Stimulated activated CD4-positive, alpha-beta T cell treated with anti-CD3 and anti-CD28 coated beads, Interleukin-2, amount 100 ng/mL, for 48 hours (primary cell): ENCODE results near the gene UBE3C.
"Not testable (repeated sequence)": the region's sequence is repeated elsewhere in the genome, so short reads cannot be mapped to it uniquely, and the experiment has no call there.

Source experiments
- DNase-seq, 2 donors: peaks; one replicate each; pipeline ENCODE4 v3.0.0-alpha.2; 2020

The UBE3C gene

GRCh38 chr7:157241631-157242030, 102.9 kb downstream of the UBE3C start:
- no peak for DNase-seq

DNA sequence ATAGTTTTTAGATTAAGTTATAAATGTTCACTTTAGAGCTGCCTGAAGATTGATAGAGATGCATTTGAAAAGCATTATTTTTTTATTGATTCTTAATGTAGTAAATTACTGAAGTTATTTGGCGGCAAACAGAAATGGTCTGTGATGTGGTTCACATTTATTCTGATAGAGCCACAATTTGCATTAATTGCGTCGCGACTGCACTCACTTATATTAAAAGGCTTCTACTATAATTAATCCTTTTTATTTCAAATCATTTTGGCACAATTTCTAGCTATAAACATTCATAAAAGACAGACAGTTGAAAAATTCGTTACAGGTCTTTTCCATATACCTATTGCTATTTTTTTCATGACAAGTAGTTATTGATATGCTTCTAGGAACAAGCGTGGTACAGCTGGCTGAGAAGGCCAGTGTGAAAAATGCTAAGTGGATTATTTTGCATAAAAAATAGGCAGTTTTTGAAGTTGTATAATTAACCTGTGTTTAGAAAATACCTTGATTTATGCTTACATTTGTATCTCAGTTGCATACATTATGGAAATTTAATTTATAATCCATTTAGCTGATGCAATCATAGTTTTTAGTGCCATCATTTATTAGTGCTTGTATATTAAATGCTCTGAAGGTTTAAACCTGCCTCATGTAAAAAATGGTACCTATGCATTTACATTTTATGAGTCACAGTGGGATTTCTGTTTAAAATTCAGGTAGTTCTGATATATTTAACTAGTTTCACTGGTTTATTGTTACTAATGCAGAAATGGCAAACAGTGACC, 106.0 kb downstream of the UBE3C start:
- no peak for DNase-seq

DNA sequence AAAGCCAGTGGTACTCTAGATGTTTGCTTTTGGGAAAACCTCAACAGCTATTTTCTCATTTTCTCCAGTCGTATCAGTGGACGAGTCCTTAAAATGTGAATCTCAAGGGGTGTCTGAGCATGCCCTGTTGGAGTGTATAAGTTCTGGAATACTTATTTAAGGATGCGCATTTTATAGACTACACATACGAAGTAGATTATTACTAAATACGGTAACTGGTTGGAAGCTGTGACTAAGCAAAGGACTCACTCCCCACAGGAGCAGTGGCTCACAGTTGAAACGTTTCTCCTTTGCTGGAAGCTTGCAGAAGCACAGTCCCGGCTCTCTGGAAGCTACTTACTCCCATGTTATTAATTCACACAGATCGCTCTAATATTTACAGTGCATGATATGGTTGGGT, 107.3 kb downstream of the UBE3C start:
- no peak for DNase-seq

- DNase-seq = no peak
Observed at GRCh38 chr7:157248659-157249058, 109.9 kb downstream of the UBE3C start.

DNA sequence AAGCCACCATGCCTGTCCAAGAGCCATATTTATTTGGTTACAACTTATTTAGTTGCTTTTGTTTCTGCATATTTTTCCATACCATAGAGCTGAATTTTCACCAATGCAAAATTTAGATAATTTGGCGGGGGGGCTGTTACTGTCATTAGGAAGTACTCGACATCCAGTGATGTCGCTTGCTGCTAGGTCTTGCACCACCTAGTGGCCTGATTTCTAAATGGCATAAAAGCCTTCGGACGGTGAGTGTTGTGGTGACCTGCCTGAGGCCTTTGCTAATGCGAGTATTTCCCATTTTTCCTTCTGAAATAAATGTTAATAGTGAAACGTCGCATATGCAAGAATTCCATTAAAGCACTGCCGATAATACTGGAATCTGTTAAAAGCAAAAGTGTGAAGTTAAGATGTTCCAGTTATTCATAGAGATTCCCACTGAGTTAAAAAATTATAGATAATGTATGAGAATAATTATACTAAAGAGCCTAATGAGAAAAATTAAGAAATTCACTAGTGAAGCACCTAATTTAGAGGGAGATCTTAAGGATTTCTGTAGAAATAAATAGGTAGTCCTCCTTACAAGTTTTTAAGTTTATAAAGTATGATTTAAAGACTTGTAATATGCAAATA, 112.0 kb downstream of the UBE3C start:
- peak; percentile 41 to 45 for DNase-seq

DNA sequence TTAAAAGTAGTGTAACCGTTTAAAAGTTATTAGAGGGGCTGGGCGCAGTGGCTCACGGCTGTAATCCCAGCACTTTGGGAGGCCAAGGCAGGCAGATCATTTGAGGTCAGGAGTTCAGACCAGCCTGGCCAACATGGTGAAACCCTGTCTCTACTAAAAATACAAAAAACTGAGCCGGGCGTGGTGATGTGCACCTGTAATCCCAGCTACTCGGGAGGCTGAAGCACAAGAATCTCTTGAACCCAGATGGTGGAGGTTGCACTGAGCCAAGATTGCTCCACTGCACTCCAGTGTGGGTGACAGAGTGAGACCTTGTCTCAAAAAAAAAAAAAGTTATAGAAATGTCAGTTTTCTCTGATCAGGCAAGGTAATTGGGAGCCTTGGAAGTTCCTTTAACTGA, 113.1 kb downstream of the UBE3C start:
- not testable (repeated sequence) for DNase-seq

GRCh38 chr7:157253850-157254249, 115.1 kb downstream of the UBE3C start:
- no peak for DNase-seq

- not testable (repeated sequence) for DNase-seq
Observed at GRCh38 chr7:157254781-157255180, 116.1 kb downstream of the UBE3C start.

DNA sequence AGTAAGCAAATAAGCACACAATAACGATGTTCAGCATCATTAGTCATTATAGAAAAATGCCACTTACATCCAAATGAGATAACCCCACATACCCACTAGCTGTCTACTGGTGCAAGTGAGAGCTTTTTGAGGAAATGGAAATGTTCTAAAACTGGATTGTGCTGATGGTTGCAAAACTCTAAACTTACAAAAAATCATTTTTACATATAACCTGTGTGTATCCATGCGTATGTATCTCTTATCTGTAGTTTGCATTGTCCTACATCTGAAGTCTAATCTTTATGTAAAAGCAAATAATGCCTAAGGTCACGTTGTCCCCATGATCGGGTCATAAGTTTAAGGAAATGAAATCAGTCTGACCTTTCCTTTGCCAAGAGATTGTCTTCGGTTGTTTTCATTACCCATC, 116.5 kb downstream of the UBE3C start:
- no peak for DNase-seq

DNA sequence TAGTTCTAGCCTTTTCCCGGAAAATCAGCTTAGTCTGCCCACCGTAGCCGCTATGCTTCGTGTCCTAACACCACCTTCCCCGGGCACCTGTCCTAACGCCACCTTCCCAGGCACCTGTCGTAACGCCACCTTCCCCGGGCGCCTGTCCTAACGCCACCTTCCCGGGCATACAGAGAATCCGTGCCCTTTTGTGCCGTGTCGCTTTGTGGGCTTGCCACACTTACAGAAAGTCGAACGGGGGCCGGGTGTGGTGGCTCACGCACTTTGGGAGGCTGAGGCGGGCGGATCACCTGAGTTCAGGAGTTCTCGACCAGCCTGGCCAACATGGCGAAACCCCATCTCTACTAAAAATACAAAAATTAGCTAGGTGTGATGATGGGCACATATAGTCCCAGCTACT, 124.4 kb downstream of the UBE3C start:
- no peak for DNase-seq

- DNase-seq = no peak
Observed at GRCh38 chr7:157265051-157265450, 126.3 kb downstream of the UBE3C start.

DNA sequence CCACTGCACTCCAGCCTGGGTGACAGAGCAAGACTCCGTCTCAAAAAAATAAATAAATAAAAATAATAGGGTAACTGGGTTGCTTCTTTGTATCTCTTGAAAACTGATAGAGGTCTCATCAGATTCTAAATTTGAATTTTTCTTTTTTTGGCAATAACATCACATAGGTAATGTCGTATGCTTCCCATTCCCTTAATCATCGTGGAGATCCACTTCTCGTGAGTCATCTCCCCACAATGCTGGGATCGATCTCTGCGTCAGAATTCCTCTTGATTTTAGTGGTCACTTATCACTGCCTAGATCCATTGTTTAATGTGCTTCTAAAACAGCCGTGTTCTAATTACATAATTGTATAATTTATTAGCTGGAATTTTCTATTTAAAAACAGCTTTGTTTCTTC, 127.5 kb downstream of the UBE3C start:
- DNase-seq = no peak

DNA sequence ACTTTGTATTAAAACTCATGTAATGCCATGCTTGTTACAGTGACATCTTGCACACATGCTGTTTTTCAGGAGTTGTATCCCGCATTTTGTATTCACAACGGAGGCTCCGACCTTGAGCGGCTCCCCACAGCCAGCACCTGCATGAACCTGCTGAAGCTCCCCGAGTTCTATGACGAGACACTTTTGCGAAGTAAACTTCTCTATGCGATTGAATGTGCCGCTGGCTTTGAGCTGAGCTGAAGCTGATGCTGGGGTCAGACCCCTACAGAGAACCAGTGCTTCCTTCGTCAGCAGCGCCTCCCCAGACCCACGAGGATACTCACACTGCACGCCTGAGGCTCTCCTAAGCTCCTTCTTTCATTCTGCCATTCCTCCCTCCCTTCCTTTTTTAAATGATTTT, 128.8 kb downstream of the UBE3C start:
- DNase-seq = no peak

- DNase-seq = no peak
Observed at GRCh38 chr7:157267956-157268355, 129.2 kb downstream of the UBE3C start.

DNA sequence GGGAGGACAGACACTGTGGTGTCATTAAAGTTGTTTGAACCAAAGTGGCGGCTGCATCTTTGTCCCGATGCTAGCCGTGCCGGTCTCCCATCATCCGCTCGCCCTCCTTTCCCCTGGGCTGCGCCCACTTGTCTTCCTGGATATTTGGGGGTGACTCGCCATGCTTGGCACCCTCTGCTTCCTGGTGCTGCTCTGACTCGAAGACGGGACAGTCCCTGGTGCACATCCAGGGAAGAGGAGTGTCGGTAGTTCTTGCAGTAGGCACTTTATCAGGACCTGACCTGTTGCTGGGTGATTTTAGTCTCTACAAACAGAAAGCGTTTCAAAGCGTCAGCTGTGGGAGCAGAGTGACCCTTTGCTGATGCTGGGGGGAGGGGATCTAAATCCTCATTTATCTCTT, 129.8 kb downstream of the UBE3C start:
- no peak for DNase-seq

DNA sequence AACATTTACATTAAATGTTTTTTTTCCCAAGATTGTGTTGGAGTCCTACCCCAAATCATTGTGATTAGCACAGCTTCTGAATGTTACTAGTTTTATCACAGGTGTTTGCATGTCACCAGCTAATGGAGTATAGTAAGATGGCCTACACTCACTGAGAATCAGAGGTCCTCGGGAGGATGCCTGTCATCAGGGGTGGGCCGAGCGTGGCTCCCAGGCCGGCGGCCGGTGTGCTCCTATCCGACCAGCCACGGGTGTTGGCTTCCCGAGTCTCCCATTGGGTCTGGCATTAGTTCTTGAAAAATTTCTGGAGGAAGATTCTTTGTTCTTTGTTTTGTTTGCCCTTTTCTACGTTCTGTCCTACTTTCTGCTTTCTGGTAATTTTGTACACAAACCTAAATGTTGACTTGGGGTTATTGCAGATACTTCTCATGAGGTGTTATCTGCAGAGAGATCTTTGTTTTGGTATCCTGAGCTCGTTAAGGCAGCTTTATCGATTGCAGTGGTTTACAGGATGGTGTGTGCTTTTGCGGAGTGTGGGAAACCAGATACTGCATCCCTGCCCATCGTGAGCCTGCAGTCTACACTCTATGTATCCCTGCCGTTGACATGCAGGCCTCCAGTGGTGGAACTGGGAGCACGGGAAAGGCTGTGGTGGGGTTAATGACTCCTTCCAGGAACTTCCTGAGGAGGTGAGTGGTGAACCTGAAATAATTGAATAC, 130.8 kb downstream of the UBE3C start:
- DNase-seq = no peak

- no peak for DNase-seq
Observed at GRCh38 chr7:157270060-157270444, 131.3 kb downstream of the UBE3C start.

DNA sequence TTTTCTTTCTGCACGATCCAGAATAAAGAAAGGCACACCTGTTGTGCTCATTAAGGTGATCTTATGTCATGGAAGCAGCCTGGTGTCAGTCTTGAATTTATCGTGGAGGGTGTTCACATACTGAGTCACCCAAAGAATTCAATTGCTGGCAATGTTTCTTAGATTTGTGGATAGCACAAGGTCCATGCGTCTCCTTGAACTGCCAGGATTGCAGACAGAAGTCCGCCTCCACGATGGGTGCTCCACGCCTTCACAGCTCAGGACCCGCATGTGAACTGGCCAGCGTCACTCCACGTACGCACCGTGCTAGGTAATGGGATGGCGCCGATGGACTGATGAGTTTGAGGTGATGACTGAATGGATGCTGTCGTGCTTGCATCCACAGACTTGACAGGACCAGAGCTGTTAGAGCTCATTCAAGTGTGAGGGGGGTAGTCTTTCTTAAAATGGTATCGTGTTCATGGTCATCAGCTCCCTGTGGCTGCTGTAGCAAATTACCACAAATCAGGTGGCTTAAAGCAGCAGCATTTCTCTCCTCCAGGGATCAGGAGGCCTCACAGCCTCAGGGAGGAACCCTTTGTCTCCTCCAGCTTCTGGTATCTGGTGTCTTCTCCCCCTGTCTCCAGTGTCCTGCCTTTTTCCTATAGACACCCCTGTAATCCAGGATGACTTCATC, 132.7 kb downstream of the UBE3C start:
- no peak for DNase-seq

DNA sequence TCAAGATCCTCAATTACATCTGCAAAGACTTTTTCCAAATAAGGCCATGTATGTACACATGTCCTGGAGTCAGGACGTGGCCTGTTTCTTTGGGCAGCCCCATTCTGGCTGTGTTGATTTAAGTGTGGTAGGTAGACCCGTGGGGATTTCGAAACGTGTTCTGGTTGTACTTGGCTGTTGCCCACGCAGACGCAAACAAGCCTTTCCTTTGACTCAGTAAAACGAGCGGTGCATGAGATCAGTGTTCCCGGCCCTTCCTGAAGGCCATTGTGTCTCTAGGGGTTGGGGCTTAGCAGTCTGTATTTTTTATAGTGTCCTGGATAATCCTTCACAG, 133.2 kb downstream of the UBE3C start:
- DNase-seq = no peak

DNA sequence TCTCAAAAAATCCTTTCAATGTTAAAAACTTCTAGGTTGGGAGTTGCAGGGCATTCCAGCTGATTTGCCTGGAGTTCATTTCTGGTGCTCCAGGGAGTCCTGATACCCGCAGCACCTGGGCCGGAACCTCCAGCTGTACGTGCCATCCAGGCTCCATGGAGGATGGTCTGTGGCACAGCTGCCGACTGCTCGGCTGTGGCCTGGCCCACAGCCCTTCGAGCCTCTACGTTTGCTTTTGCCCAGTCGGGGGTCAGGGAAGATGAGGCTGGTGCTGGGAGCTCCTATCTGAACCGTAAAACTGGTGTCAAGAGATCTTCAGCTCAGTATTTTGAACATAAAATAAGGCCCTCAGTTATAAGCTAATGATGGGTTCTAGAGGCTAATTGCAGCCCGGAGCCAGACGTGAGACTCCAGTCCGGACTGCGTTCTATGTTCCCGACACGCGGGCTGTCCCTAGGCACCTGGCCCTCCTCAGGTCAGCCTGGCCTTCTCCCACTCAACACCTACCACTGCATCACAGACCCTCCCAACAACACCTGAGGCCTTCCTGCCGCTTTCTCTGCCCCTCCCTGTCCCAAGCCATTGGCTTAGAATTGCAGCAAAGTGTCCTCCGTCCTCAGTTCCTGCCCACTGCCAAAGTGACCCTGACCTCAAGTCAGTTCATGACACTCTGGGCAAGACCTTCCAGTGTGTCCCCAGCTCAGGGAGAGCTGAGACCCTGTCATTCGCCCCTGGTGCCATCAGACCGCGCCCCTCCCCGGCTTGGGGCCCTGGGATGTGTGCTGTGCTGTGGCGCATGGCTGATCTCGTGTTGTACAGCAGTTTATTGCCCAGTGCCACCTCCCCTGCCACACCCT, 133.9 kb downstream of the UBE3C start:
- DNase-seq = no peak

DNA sequence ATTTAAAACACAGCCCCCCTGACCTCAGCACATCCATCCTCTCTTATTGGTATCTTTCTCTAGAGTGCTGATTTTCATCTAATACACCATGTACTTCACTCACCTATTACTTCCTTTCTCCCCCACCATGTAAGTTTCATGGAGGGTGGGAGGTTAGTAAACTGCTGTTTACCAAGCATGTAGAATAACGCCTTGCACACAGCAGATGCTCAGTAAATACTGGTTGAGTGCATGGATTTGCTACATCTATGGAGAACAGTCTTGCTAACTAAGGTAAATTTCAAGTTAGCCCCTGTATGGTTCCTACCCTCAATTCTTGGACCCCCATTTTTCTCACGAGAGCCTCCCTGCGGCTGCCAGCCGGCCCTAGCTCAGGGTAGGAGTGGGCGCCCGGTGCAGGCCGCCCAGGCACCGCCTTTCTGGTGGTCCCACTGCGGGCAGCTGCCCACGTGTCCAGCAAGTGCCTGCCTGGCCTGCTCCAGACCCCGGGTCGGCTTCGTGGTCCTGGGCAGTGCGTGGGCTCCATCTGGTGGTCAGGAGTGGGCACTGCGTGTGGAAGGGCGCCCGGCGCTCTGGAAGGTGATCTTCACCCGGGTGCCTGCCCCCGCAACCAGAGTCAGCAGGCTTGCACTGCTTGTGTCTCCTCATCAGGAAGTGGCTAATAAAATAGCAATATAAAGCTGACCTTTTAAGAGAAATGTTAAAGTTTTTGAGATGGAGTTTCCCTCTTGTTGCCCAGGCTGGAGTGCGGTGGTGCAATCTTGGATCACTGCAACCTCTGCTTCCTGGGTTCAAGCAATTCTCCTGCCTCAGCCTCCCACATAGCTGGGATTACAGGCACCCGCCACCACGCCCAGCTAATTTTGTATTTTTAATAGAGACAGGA, 134.7 kb downstream of the UBE3C start:
- DNase-seq = peak; percentile 57 to 68
